Measurements from ENCODE around the gene WDR59.

DNA sequence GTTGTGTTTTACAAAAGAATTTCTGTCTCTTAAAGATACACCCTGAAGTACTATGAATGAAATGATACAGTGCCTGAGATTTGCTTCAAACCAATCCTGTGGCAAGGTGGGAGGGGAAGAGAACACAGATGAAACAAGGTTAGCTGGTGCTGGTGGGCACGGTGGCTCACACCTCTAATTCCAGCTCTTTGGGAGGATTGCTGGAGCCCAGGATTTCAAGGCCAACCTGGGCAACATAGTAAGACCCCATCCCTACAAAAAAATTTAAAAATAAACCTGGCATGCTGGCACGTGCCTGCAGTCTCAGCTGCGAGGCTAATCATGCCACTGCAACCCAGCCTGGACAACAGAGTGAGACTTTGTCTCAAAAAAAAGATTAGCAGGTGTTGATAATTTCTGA lies 143.0 kb downstream of the WDR59 start:
- TF ChIP-seq POLR2A (IDR thresholded peaks at IDR 0.05): no peak
- TF ChIP-seq, protein P1, sequence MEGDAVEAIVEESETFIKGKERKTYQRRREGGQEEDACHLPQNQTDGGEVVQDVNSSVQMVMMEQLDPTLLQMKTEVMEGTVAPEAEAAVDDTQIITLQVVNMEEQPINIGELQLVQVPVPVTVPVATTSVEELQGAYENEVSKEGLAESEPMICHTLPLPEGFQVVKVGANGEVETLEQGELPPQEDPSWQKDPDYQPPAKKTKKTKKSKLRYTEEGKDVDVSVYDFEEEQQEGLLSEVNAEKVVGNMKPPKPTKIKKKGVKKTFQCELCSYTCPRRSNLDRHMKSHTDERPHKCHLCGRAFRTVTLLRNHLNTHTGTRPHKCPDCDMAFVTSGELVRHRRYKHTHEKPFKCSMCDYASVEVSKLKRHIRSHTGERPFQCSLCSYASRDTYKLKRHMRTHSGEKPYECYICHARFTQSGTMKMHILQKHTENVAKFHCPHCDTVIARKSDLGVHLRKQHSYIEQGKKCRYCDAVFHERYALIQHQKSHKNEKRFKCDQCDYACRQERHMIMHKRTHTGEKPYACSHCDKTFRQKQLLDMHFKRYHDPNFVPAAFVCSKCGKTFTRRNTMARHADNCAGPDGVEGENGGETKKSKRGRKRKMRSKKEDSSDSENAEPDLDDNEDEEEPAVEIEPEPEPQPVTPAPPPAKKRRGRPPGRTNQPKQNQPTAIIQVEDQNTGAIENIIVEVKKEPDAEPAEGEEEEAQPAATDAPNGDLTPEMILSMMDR (IDR thresholded peaks at IDR 0.05): no peak

All from heart left ventricle (tissue), 13 donors.